HepG2 (cell line): ENCODE results near the gene NUP153. TPM values are rescaled to one million over a fixed set of nuclear protein-coding genes. Genes with fewer than 3 reads are reported as not detected.

Source experiments
- AFF4 ChIP-seq: sonication (generic); formaldehyde crosslinking; IDR thresholded peaks from 2 replicates; pipeline ENCODE4 v1.4.0; 2020; ENCODE audit warnings: missing genetic modification reagents
- DBP ChIP-seq: sonication (generic); formaldehyde crosslinking; IDR thresholded peaks from 2 replicates; pipeline ENCODE4 v1.4.0; 2020; ENCODE audit warnings: missing genetic modification reagents; ENCODE audit errors: not compliant biosample characterization
- DPF2 ChIP-seq: sonication (generic); formaldehyde crosslinking; IDR thresholded peaks from 2 replicates; pipeline ENCODE4 v1.4.0; 2020; ENCODE audit warnings: mild to moderate bottlenecking, low read depth, missing genetic modification reagents, borderline replicate concordance
- ESRRA ChIP-seq: sonication (generic); formaldehyde crosslinking; IDR thresholded peaks from 2 replicates; pipeline ENCODE4 v1.5.1; 2020; ENCODE audit warnings: mild to moderate bottlenecking, low read depth, missing genetic modification reagents
- HMGA1 ChIP-seq: sonication (generic); formaldehyde crosslinking; conservative IDR thresholded peaks from 2 replicates; pipeline ENCODE4 v1.4.0; 2020; ENCODE audit warnings: missing genetic modification reagents
- HNRNPUL1 ChIP-seq: fragments of 200-400 bp; formaldehyde crosslinking; IDR thresholded peaks from 2 replicates; pipeline ENCODE4 v1.6.1; 2017; ENCODE audit warnings: low read depth, mild to moderate bottlenecking, low read length, moderate library complexity
- MTF1 ChIP-seq: sonication (generic); formaldehyde crosslinking; IDR thresholded peaks from 2 replicates; pipeline ENCODE4 v1.5.0; 2020; ENCODE audit warnings: missing genetic modification reagents
- MTF2 ChIP-seq: sonication (generic); formaldehyde crosslinking; IDR thresholded peaks from 2 replicates; pipeline ENCODE4 v1.5.0; 2020; ENCODE audit warnings: missing genetic modification reagents, borderline replicate concordance
- NFE2L2 ChIP-seq: fragments of 150-350 bp; IDR thresholded peaks from 2 replicates; pipeline ENCODE4 v1.6.1; 2014; ENCODE audit warnings: low read length
- NFYC ChIP-seq: IDR thresholded peaks from 2 replicates; pipeline ENCODE4 v1.6.1; 2016; ENCODE audit warnings: missing genetic modification reagents, missing compliant biosample characterization
- PHF5A ChIP-seq: IDR thresholded peaks from one replicate; pipeline ENCODE4 v1.6.1; 2018; ENCODE audit warnings: low read depth, missing genetic modification reagents; ENCODE audit not compliant: unreplicated experiment
- SMARCC2 ChIP-seq: fragments of 450-650 bp; IDR thresholded peaks from 2 replicates; pipeline ENCODE4 v1.6.1; 2017; ENCODE audit warnings: antibody characterized with exemption, mild to moderate bottlenecking
- SYNCRIP ChIP-seq: fragments of 200-400 bp; formaldehyde crosslinking; IDR thresholded peaks from 2 replicates; pipeline ENCODE4 v1.6.1; 2018; ENCODE audit warnings: mild to moderate bottlenecking, low read depth, low read length; ENCODE audit not compliant: insufficient read depth
- TBL1XR1 ChIP-seq: fragments of 150-350 bp; IDR thresholded peaks from 2 replicates; pipeline ENCODE4 v1.6.1; 2014; ENCODE audit warnings: borderline replicate concordance, low read length; ENCODE audit not compliant: partially characterized antibody
- THAP9 ChIP-seq: sonication (generic); formaldehyde crosslinking; IDR thresholded peaks from 2 replicates; pipeline ENCODE4; 2020; ENCODE audit warnings: missing genetic modification reagents, mild to moderate bottlenecking, borderline replicate concordance
- ZBTB43 ChIP-seq: sonication (generic); formaldehyde crosslinking; conservative IDR thresholded peaks from 2 replicates; pipeline ENCODE4 v1.4.0; 2020; ENCODE audit warnings: missing genetic modification reagents
- ZFAT ChIP-seq: sonication (generic); formaldehyde crosslinking; conservative IDR thresholded peaks from 2 replicates; pipeline ENCODE4 v1.8.1; 2023; ENCODE audit warnings: missing genetic modification reagents, inconsistent platforms
- ZNF773 ChIP-seq: sonication (generic); formaldehyde crosslinking; IDR thresholded peaks from 2 replicates; pipeline ENCODE4 v1.4.0; 2020; ENCODE audit warnings: missing genetic modification reagents, borderline replicate concordance
- ZSCAN12 ChIP-seq: sonication (generic); formaldehyde crosslinking; IDR thresholded peaks from 2 replicates; pipeline ENCODE4 v1.9.0; 2021; ENCODE audit warnings: mild to moderate bottlenecking, missing genetic modification reagents
- polyA plus RNA-seq, 8 experiments: library from polyadenylated mRNA; depleted of rRNA in 3 of 8; stranded (reverse) in 7 of 8; unstranded in 1 of 8; fragments of >200 nt; fragmentation: Illumina TruSeq in 4 of 8; extraction: Trizol in 4 of 8; gene quantifications; 2 replicates each; pipeline versions ENCODE4 v1.2.1 to v1.2.3, GENCODE V29; 2011 to 2016; ENCODE audit warnings: low read depth in 4 of 8, missing spikeins in 1 of 8, mixed read lengths in 1 of 8; ENCODE audit not compliant: insufficient read depth in 1 of 8
- total RNA-seq, 5 experiments: library from RNA; depleted of rRNA; stranded (reverse); fragments of >200 nt; fragmentation: Illumina TruSeq; extraction: Trizol; gene quantifications; 2 replicates each; pipeline ENCODE4 v1.2.3, GENCODE V29; 2016; ENCODE audit warnings: low read depth in 1 of 5

NUP153 gene
- total and polyA plus RNA-seq, 2 of the 13 experiments (the other 11 are each of a cell fraction or from before 2014, with no cell fraction given), result 29.8 to 55.2 TPM

- TF ChIP-seq DBP (CRISPR knock-in tag) (no peak), MTF1 (no peak), AFF4 (no peak), THAP9 (peak; percentile 73), ZSCAN12 (CRISPR knock-in tag) (no peak), DPF2 (CRISPR knock-in tag) (0 out of 2 replicates have a peak, but pooled peaks have one; percentile 54), PHF5A (CRISPR knock-in tag) (peak; percentile 79), SMARCC2 (no peak), TBL1XR1 (peak; percentile 79), ZFAT (CRISPR knock-in tag) (no peak), SYNCRIP (no peak), ZBTB43 (no peak; the same call in 1 of the 2 replicates), NFYC (CRISPR knock-in tag) (peak; percentile 47; the same call in 1 of the 2 replicates), ZNF773 (CRISPR knock-in tag) (no peak), MTF2 (CRISPR knock-in tag) (no peak), NFE2L2 (no peak), ESRRA (CRISPR knock-in tag) (0 out of 2 replicates have a peak, but pooled peaks have one; percentile 14), HMGA1 (no peak), HNRNPUL1 (no peak)
Measured at GRCh38 chr6:17599877-17600526, 106.7 kb downstream of the NUP153 start, which contains the start of gene FAM8A1 (continued).
